H1 (cell line): ENCODE data around the gene CHCHD3. TPM values are rescaled to one million over a fixed set of nuclear protein-coding genes. Genes with fewer than 3 reads are reported as not detected.

Source experiments
- CTCF ChIA-PET: fragments of 300-600 bp; sonication (Branson Sonifier 250); formaldehyde crosslinking; loops from one replicate; lab custom pipeline; 2021; ENCODE audit not compliant: partially characterized antibody; lab: Charles Lee
- POLR2A ChIA-PET: fragments of 300-600 bp; sonication (Branson Sonifier 250); formaldehyde crosslinking; loops from one replicate; lab custom pipeline; 2021; ENCODE audit warnings: inconsistent platforms; ENCODE audit not compliant: partially characterized antibody; lab: Charles Lee
- DNase-seq, 2 experiments: peaks; one replicate each; pipeline versions ENCODE4 v3.0.0 to v3.0.0-alpha.2; 2010 to 2022; ENCODE audit warnings: low spot score in 2 of 2, low read depth in 1 of 2, mixed read lengths in 1 of 2
- FAIRE-seq: peaks from 2 replicates; lab custom pipeline; 2011; peaks lifted over from hg19 to GRCh38; lab: Jason Lieb, UNC
- H2AFZ ChIP-seq: 2 replicates; pipeline ENCODE4 v1.8.1; 2012; ENCODE audit warnings: low read length, inconsistent platforms
- H2AK5ac ChIP-seq: 2 replicates; pipeline ENCODE4 v1.6.1; 2013; ENCODE audit warnings: low read depth, low read length
- H2BK120ac ChIP-seq: replicated peaks from 2 replicates; pipeline ENCODE3; 2013; ENCODE audit warnings: low read depth, low read length, inconsistent platforms
- H2BK12ac ChIP-seq: 2 replicates; pipeline ENCODE4 v1.6.1; 2013; ENCODE audit warnings: low read depth, low read length
- H2BK15ac ChIP-seq: 2 replicates; pipeline ENCODE4 v1.6.1; 2013; ENCODE audit warnings: low read length
- H2BK20ac ChIP-seq: 2 replicates; pipeline ENCODE4 v1.6.1; 2013; ENCODE audit warnings: low read length
- H2BK5ac ChIP-seq: 2 replicates; pipeline ENCODE4 v1.6.1; 2013; ENCODE audit warnings: low read depth, low read length
- H3K14ac ChIP-seq: 2 replicates; pipeline ENCODE4 v1.6.1; 2013; ENCODE audit warnings: inconsistent platforms; ENCODE audit not compliant: insufficient read length
- H3K18ac ChIP-seq: 2 replicates; pipeline ENCODE4 v1.6.1; 2013; ENCODE audit warnings: low read length; ENCODE audit errors: extremely low read depth
- H3K23ac ChIP-seq: 2 replicates; pipeline ENCODE4 v1.6.1; 2013; ENCODE audit warnings: inconsistent platforms; ENCODE audit not compliant: insufficient read length
- H3K23me2 ChIP-seq: 2 replicates; pipeline ENCODE4 v1.6.1; 2013; ENCODE audit warnings: low read depth, low read length
- H3K27ac ChIP-seq: 2 replicates; pipeline ENCODE4 v1.6.1; 2011; ENCODE audit warnings: low read depth, low read length, inconsistent platforms
- H3K27me3 ChIP-seq, 4 experiments: replicated peaks in 1 of 4; 1 replicate in 1 of 4; 2 replicates in 3 of 4; pipeline versions ENCODE4 v1.6.1 to v1.8.1; 2011 to 2013; ENCODE audit warnings: low read length in 3 of 4, mild to moderate bottlenecking in 3 of 4, inconsistent platforms in 2 of 4, mixed read lengths in 2 of 4, moderate library complexity in 1 of 4; ENCODE audit not compliant: control insufficient read depth in 3 of 4, insufficient read depth in 3 of 4; ENCODE audit errors: extremely low read depth in 1 of 4
- H3K36me3 ChIP-seq, 4 experiments: 2 replicates each; pipeline versions ENCODE4 v1.6.1 to v1.8.1; 2011 to 2013; ENCODE audit warnings: mild to moderate bottlenecking in 4 of 4, low read length in 3 of 4, moderate library complexity in 2 of 4, control low read depth in 1 of 4, inconsistent platforms in 1 of 4; ENCODE audit not compliant: insufficient read depth in 4 of 4, control insufficient read depth in 2 of 4
- H3K4ac ChIP-seq: replicated peaks from 2 replicates; pipeline ENCODE3; 2013; ENCODE audit warnings: low read length, low read depth, mixed read lengths, inconsistent platforms; ENCODE audit not compliant: insufficient read length
- H3K4me1 ChIP-seq, 4 experiments: replicated peaks in 1 of 4; 1 replicate in 1 of 4; 2 replicates in 3 of 4; pipeline versions ENCODE4 v1.6.1 to v1.8.1; 2011 to 2013; ENCODE audit warnings: low read length in 3 of 4, inconsistent platforms in 2 of 4, mixed read lengths in 1 of 4; ENCODE audit not compliant: insufficient read depth in 4 of 4, control insufficient read depth in 3 of 4
- H3K4me2 ChIP-seq, 2 experiments: 2 replicates each; pipeline versions ENCODE4 v1.6.1 to v1.8.1; 2011 to 2013; ENCODE audit warnings: low read depth in 2 of 2, low read length in 2 of 2, control low read depth in 1 of 2, inconsistent platforms in 1 of 2, mild to moderate bottlenecking in 1 of 2; ENCODE audit not compliant: insufficient read depth in 1 of 2
- H3K4me3 ChIP-seq, 4 experiments: fragments of 200-600, 300-600 bp in 1 of 4; sonication (generic), shearing (Covaris generic), sonication (Bioruptor Twin) in 1 of 4; 2 replicates each; pipeline versions ENCODE4 v1.5.1 to v1.8.1; 2011 to 2016; ENCODE audit warnings: low read length in 4 of 4, low read depth in 3 of 4, control low read depth in 2 of 4, inconsistent platforms in 2 of 4, mild to moderate bottlenecking in 2 of 4, mixed read lengths in 1 of 4, moderate library complexity in 1 of 4; ENCODE audit not compliant: insufficient read depth in 2 of 4; ENCODE audit errors: extremely low read depth in 1 of 4
- H3K56ac ChIP-seq: replicated peaks from 2 replicates; pipeline ENCODE3; 2013; ENCODE audit warnings: low read depth, mild to moderate bottlenecking, mixed read lengths, low read length, inconsistent platforms; ENCODE audit not compliant: insufficient read length
- H3K79me1 ChIP-seq: 2 replicates; pipeline ENCODE4 v1.6.1; 2013; ENCODE audit warnings: low read depth, low read length, control low read depth
- H3K79me2 ChIP-seq, 2 experiments: 2 replicates each; pipeline versions ENCODE4 v1.6.1 to v1.8.1; 2012 to 2013; ENCODE audit warnings: low read length in 2 of 2, mild to moderate bottlenecking in 2 of 2, inconsistent platforms in 1 of 2; ENCODE audit not compliant: insufficient read depth in 2 of 2, control insufficient read depth in 1 of 2
- H3K9ac ChIP-seq, 4 experiments: replicated peaks in 1 of 4; 1 replicate in 1 of 4; 2 replicates in 3 of 4; pipeline versions ENCODE4 v1.6.1 to v1.8.1; 2011 to 2013; ENCODE audit warnings: low read depth in 3 of 4, low read length in 3 of 4, control low read depth in 2 of 4, mild to moderate bottlenecking in 2 of 4, moderate library complexity in 2 of 4, inconsistent platforms in 1 of 4; ENCODE audit errors: extremely low read depth in 1 of 4
- H3K9me3 ChIP-seq, 2 experiments: 2 replicates each; pipeline versions ENCODE4 v1.6.1 to v1.8.1; 2012 to 2013; ENCODE audit warnings: mild to moderate bottlenecking in 2 of 2, moderate library complexity in 2 of 2, control low read depth in 1 of 2, inconsistent platforms in 1 of 2, low read depth in 1 of 2, low read length in 1 of 2, mixed read lengths in 1 of 2; ENCODE audit not compliant: insufficient read depth in 2 of 2
- H4K20me1 ChIP-seq, 2 experiments: replicated peaks in 1 of 2; 2 replicates each; pipeline versions ENCODE3 to v1.8.1; 2011 to 2013; ENCODE audit warnings: inconsistent platforms in 2 of 2, low read length in 2 of 2, mild to moderate bottlenecking in 1 of 2; ENCODE audit not compliant: insufficient read depth in 2 of 2, control insufficient read depth in 1 of 2
- H4K5ac ChIP-seq: 2 replicates; pipeline ENCODE4 v1.6.1; 2013; ENCODE audit warnings: low read length, low read depth, mixed read lengths, inconsistent platforms; ENCODE audit not compliant: insufficient read length
- H4K8ac ChIP-seq: 2 replicates; pipeline ENCODE4 v1.8.0; 2013; ENCODE audit warnings: mild to moderate bottlenecking, moderate library complexity, low read length, inconsistent platforms; ENCODE audit not compliant: insufficient read depth; ENCODE audit errors: extremely low read depth
- H4K91ac ChIP-seq: replicated peaks from 2 replicates; pipeline ENCODE3; 2013; ENCODE audit warnings: low read length, mixed read lengths, inconsistent platforms; ENCODE audit not compliant: insufficient read length
- CEBPB ChIP-seq: IDR thresholded peaks from 2 replicates; pipeline ENCODE4 v1.6.1; 2012; ENCODE audit warnings: low read depth, low read length
- ZNF274 ChIP-seq: IDR thresholded peaks from 2 replicates; pipeline ENCODE4 v1.7.0; 2012; ENCODE audit warnings: low read length, borderline replicate concordance; ENCODE audit errors: extremely low read depth
- WGBS, 2 experiments: shearing (Covaris generic) in 1 of 2; methylation state at CpG; one replicate each; pipeline versions ENCODE4 v1.1.6 to v1.1.7; 2013 to 2015; ENCODE audit warnings: low lambda C conversion rate in 2 of 2, mixed read lengths in 2 of 2, inconsistent platforms in 1 of 2, low coverage in 1 of 2, missing lambda C conversion rate in 1 of 2; ENCODE audit not compliant: insufficient replicate concordance in 2 of 2, insufficient coverage in 1 of 2, insufficient read length in 1 of 2; ENCODE audit errors: extremely low coverage in 1 of 2, missing lambda C conversion rate in 1 of 2; 5-methylcytosine and 5-hydroxymethylcytosine counted together
- polyA plus RNA-seq, 7 experiments: library from polyadenylated mRNA; depleted of rRNA in 3 of 7; stranded (reverse) in 5 of 7; unstranded in 2 of 7; fragments of >200 nt in 5 of 7; fragments of 200-250 nt in 2 of 7; gene quantifications; 1 replicate in 5 of 7; 2 replicates in 1 of 7; 4 replicates in 1 of 7; pipeline versions ENCODE4 v1.2.1 to v1.2.3, GENCODE V29; 2011 to 2013; ENCODE audit warnings: missing spikeins in 2 of 7, mixed read lengths in 2 of 7
- total RNA-seq: library from RNA; stranded (reverse); fragmentation: NEBNext Ultra II Directional; extraction: Animal tissue kit (Norgen Biotek cat#: 25700); gene quantifications from 2 replicates; pipeline ENCODE4 v1.2.1, GENCODE V29; 2021
- TF ChIP-seq, protein P1 (sequence below): IDR thresholded peaks from 2 replicates; pipeline ENCODE4 v1.6.1; 2012; ENCODE audit warnings: inconsistent platforms

Gene CHCHD3
- total and polyA plus RNA-seq, 2 of the 8 experiments (the other 6 are each of a cell fraction or from before 2014, with no cell fraction given): 42.9 to 137 TPM

DNA sequence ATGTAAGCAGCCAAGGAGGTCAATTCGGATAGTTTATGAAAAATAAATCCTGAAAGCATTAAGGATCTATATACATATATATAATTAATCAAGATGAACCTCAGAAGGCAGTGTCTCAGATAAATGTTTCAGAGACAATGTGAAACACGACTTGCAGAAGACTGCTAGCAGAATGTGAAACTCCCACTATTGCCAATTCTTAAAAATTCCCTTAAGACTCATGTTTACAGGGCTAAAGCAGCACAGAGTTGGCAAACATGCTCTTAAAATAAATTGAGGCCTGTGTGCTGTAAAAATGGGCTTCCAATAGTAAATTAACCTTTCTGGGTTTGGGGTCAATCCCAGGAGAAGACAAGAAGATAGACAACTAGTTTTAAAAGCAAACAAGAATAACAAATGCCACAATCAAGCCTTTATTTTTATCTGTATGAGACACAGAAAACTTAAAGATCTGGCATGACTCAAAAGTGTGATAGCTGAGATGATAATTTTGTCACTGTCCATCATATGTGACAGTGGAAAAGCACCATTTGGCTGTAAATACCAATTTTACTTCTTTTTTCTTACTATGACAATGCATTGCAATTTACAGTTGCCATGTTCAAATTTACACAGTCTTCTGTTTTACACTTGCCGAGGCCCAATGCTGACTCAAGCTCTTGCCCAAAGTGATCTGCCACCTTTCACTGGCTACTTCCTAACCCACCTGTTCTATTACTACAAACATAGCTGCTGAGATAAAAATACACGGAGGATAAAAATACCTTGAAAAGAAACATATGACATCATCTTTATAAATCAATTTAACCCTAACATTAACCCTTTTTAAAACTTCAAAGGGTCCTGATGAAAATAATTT lies 78.6 kb downstream of the CHCHD3 start:
- no peaks in the 10 kb centered on the region for H3K27me3 ChIP-seq
- FAIRE-seq (no peak), DNase-seq (no peak)
- TF ChIP-seq, protein P1, sequence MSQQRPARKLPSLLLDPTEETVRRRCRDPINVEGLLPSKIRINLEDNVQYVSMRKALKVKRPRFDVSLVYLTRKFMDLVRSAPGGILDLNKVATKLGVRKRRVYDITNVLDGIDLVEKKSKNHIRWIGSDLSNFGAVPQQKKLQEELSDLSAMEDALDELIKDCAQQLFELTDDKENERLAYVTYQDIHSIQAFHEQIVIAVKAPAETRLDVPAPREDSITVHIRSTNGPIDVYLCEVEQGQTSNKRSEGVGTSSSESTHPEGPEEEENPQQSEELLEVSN: no peak
- TF ChIP-seq CEBPB: no peak
- TF ChIP-seq ZNF274: no peak
- H3K14ac ChIP-seq: no peak overlapping the region
- no peaks in the 10 kb centered on the region for H3K23me2 ChIP-seq
- no peak overlapping the region for H3K56ac ChIP-seq
- H3K36me3 ChIP-seq: no peaks in the 10 kb centered on the region
- no peak overlapping the region for H3K27ac ChIP-seq
- no peak overlapping the region for H2BK120ac ChIP-seq
- no peak overlapping the region for H2BK20ac ChIP-seq
- peaks cover 0 to 9% (median 4%) of the 10 kb centered on the region in 4 experiments; a peak in 3 of 7 replicates for H3K4me1 ChIP-seq
- WGBS, 2 experiments: 87% methylated on average over 4 of the region's 4 CpGs; no CpG with 5 or more reads in 1 of the 2 experiments
- H2BK5ac ChIP-seq: no peak overlapping the region
- no peak overlapping the region for H2AK5ac ChIP-seq
- no peak overlapping the region for H3K18ac ChIP-seq
- H3K9me3 ChIP-seq: no peaks in the 10 kb centered on the region
- H4K20me1 ChIP-seq: peaks cover 2 to 5% of the 10 kb centered on the region in 2 experiments
- no peak overlapping the region for H3K4ac ChIP-seq
- H3K4me3 ChIP-seq: no peak overlapping the region
- no peak overlapping the region for H3K4me2 ChIP-seq
- peaks cover 0 to 79% of the 10 kb centered on the region in 2 experiments; a peak in 3 of 4 replicates for H3K79me2 ChIP-seq
- POLR2A ChIA-PET: interaction anchor here (1.3 to 1.5 kb wide), 2 partner anchors 9 to 11 kb away, joined by 3 read pairs; no protein-coding TSS in a partner anchor
- CTCF ChIA-PET: interaction anchor here (0.8 kb wide), 1 partner anchor 76 kb away, joined by 4 read pairs; no protein-coding TSS in a partner anchor
- no peak overlapping the region for H2BK12ac ChIP-seq
- H3K79me1 ChIP-seq: no peaks in the 10 kb centered on the region; the same call in 1 of the 2 replicates
- no peak overlapping the region for H3K23ac ChIP-seq
- no peak overlapping the region for H4K5ac ChIP-seq
- no peak overlapping the region for H3K9ac ChIP-seq
- H4K8ac ChIP-seq: no peak overlapping the region
- H2BK15ac ChIP-seq: no peak overlapping the region
- no peak overlapping the region for H2AFZ ChIP-seq
- H4K91ac ChIP-seq: no peak overlapping the region
